Motor neuron (in vitro differentiated cells): ENCODE data around the gene FMNL2. TPM values are rescaled to one million over a fixed set of nuclear protein-coding genes. Genes with fewer than 3 reads are reported as not detected.
"Not testable (repeated sequence)": the region's sequence is repeated elsewhere in the genome, so short reads cannot be mapped to it uniquely, and the experiment has no call there.

ENCODE experiments used
- ATAC-seq, 8 experiments: fragments of 200-7000 bp; cut with Tn5 transposase; replicated peaks in 6 of 8; 2 replicates each; pipeline ENCODE4 v1.8.0; 2021; ENCODE audit warnings: mild to moderate bottlenecking in 8 of 8, moderate library complexity in 8 of 8
- H3K27ac ChIP-seq, 2 donors: fragments of 250-450 bp; sonication (Bioruptor Pico); 2 replicates each; pipeline ENCODE4 v1.9.0; 2021; ENCODE audit warnings: antibody characterized with exemption in 2 of 2, mild to moderate bottlenecking in 2 of 2, moderate library complexity in 1 of 2
- H3K4me1 ChIP-seq, 2 donors: fragments of 250-450 bp; sonication (Bioruptor Pico); replicated peaks in 1 of 2; 2 replicates each; pipeline ENCODE4 v1.6.1; 2021; ENCODE audit warnings: antibody characterized with exemption in 2 of 2, mild to moderate bottlenecking in 2 of 2, moderate library complexity in 1 of 2
- H3K4me3 ChIP-seq, 5 donors: fragments of 250-450 bp; sonication (Bioruptor Pico); 2 replicates each; pipeline ENCODE4 v1.9.0; 2021; ENCODE audit warnings: antibody characterized with exemption in 5 of 5, mild to moderate bottlenecking in 5 of 5, moderate library complexity in 4 of 5
- WGBS, 10 experiments: fragments of 450-650 bp; shearing (Covaris generic); methylation state at CpG; one replicate each; pipeline ENCODE4 v1.0.0; 2022; 5-methylcytosine and 5-hydroxymethylcytosine counted together
- in situ Hi-C, 9 experiments: fragments of 400-800 bp; cut with MboI; loops; one replicate each; pipeline ENCODE4 v1.15.0; 2021; ENCODE audit warnings: low sequenced_read_pairs in 9 of 9, low pct_unique_long_range_greater_than_20kb in 2 of 9; ENCODE audit not compliant: unreplicated experiment in 9 of 9
- total RNA-seq, 8 experiments: library from RNA; unstranded; fragments of 300-600 nt; gene quantifications; 2 replicates each; pipeline versions ENCODE4 v1.2.3 to v1.2.4, GENCODE V29; 2022

The FMNL2 gene
- total RNA-seq, 8 experiments from 2014 or later: 28.9 to 179 (median 64.2) TPM

GRCh38 chr2:152325126-152325525 lies 9.8 kb upstream of the FMNL2 start:
- in situ Hi-C loops: loop anchor here in 2 of 9 experiments (25.0 kb wide), 1 partner anchor 287 kb away; no protein-coding TSS in a partner anchor
- ATAC-seq, H3K4me1 ChIP-seq, H3K4me3 ChIP-seq, H3K27ac ChIP-seq: not testable (repeated sequence)
- WGBS, 10 experiments: 66 to 100% (median 91%) methylated on average over 1 to 5 of the region's 5 CpGs; no CpG with 5 or more reads in 4 of the 10 experiments

- ATAC-seq: no peak
- 70 to 100% (median 86%) methylated on average over 1 to 3 of the region's 3 CpGs; no CpG with 5 or more reads in 3 of the 10 experiments for WGBS, 10 experiments
- in situ Hi-C loops: loop anchor here in 2 of 9 experiments (25.0 kb wide), 1 partner anchor 286 kb away; no protein-coding TSS in a partner anchor
Observed at GRCh38 chr2:152326710-152327109, 8.3 kb upstream of the FMNL2 start.

DNA sequence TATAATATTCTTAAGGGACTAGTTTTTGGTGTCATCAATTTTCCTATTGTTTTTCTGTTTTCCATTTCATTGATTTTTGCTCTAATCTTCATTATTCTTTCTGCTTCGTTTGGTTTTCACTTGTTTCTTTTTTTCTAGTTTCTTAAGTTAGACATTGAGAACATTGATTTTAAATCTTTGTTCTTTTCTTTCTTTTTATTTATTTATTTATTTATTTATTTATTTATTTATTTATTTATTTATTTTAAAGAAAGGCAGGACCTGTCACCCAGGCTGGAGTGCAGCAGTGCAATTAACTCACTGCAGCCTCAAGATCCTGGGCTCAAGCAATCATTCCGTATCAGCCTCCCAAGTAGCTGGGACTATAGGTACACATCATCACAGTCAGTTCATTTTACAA lies 7.0 kb upstream of the FMNL2 start:
- in situ Hi-C loops: loop anchor here in 2 of 9 experiments (25.0 kb wide), 1 partner anchor 284 kb away; no protein-coding TSS in a partner anchor
- ATAC-seq: no peak
- no peak overlapping the region for H3K27ac ChIP-seq
- no peak overlapping the region for H3K4me3 ChIP-seq
- WGBS, 10 experiments: 57 to 93% (median 90%) methylated on average over 2 of the region's 2 CpGs
- no peaks in the 10 kb centered on the region for H3K4me1 ChIP-seq

More at GRCh38 chr2:152326710-152327109, 8.3 kb upstream of the FMNL2 start:
- H3K4me3 ChIP-seq: no peak overlapping the region
- no peak overlapping the region for H3K27ac ChIP-seq
- H3K4me1 ChIP-seq: no peaks in the 10 kb centered on the region

GRCh38 chr2:152330235-152330866 lies 4.6 kb upstream of the FMNL2 start:
- H3K4me3 ChIP-seq: no peak overlapping the region
- no peak overlapping the region for H3K27ac ChIP-seq
- ATAC-seq: no peak
- H3K4me1 ChIP-seq: no peaks in the 10 kb centered on the region
- in situ Hi-C loops: loop anchor here in 2 of 9 experiments (10.0 to 25.0 kb wide), 2 partner anchors 146 to 282 kb away; no protein-coding TSS in a partner anchor
- 57 to 100% (median 78%) methylated on average over 1 to 4 of the region's 4 CpGs; no CpG with 5 or more reads in 1 of the 10 experiments for WGBS, 10 experiments

DNA sequence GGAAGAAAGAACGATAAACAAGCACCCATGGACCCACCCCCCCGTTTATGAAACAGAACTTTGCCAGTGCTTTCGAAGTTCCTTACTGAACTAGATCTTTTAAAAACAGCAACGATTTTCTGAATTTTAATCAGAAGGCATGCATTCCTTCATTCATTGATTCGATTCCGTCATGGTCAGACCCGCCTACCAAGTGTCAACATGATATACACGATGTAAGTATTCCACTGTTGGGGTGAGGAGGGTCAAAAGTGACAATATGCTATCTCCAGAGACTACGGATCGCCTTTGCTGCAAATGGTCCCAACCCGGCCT lies 316 bp upstream of the FMNL2 start:
- in situ Hi-C loops: loop anchor here in 2 of 9 experiments (10.0 to 25.0 kb wide), 2 partner anchors 150 to 278 kb away; no protein-coding TSS in a partner anchor
- ATAC-seq: no peak
- no peak overlapping the region for H3K27ac ChIP-seq
- H3K4me1 ChIP-seq: peaks cover 8 to 16% of the 10 kb centered on the region in 2 donors
- peak overlapping the region; percentile 57 to 99 (median 87) for H3K4me3 ChIP-seq
- 0 to 27% (median 7%) methylated on average over 3 to 11 of the region's 11 CpGs; no CpG with 5 or more reads in 1 of the 10 experiments for WGBS, 10 experiments

- peak; percentile 2 to 35 (median 20) for ATAC-seq
- Histone ChIP-seq H3K4me3 (peak overlapping the region; percentile 57 to 99 (median 87)), H3K4me1 (peaks cover 8 to 16% of the 10 kb centered on the region in 2 donors), H3K27ac (peak overlapping the region; percentile 72 to 76)
- in situ Hi-C loops: loop anchor here in 2 of 9 experiments (10.0 to 25.0 kb wide), 2 partner anchors 151 to 277 kb away; no protein-coding TSS in a partner anchor
- WGBS, 10 experiments: 0% methylated on average over 7 to 9 of the region's 35 CpGs; no CpG with 5 or more reads in 8 of the 10 experiments
Observed at GRCh38 chr2:152335726-152336118, 748 bp downstream of the FMNL2 start.

- WGBS, 10 experiments: 0% methylated on average over 2 to 14 of the region's 42 CpGs; no CpG with 5 or more reads in 4 of the 10 experiments
- Histone ChIP-seq H3K4me1 (peaks cover 8 to 16% of the 10 kb centered on the region in 2 donors), H3K27ac (peak overlapping the region in 1 of 2 donors; percentile 76), H3K4me3 (peak overlapping the region; percentile 57 to 99 (median 87))
- ATAC-seq: peak; percentile 8 to 55 (median 14)
- in situ Hi-C loops: loop anchor here in 2 of 9 experiments (10.0 to 25.0 kb wide), 2 partner anchors 151 to 276 kb away; no protein-coding TSS in a partner anchor
Observed at GRCh38 chr2:152336119-152336853, 1.3 kb downstream of the FMNL2 start.

DNA sequence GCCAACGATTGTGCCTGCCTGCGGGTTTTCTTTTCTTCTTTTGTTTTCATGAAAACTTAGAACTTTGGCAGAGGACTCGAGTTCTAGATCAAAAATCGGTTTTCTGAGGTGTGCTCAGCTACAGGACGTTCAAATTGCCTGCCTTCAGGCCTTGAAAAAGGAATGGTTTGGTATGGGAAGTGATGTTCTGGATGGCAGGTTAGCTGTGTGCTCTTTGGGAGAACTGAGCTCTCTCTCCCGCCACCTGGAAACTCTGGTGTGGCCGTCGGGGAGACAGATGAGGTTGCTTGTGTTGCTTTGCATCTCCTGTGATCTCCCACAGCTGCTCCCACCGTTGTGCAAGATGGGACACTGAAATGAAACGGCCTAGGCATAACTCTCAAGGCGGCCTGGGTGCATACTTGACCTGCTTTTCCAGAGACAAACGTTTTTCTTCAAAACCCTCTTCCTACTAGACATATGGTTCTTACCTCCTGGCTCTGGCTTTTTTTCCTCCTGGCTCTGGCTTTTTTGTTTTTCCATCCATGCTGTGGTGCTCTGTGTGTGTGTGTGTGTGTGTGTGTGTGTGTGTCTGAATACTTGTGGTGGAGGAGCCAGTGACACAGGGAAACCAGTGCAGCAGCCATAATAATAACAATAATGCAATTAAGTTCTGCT lies 2.0 kb downstream of the FMNL2 start:
- 0 to 40% (median 3%) methylated on average over 1 to 8 of the region's 12 CpGs; no CpG with 5 or more reads in 3 of the 10 experiments for WGBS, 10 experiments
- H3K27ac ChIP-seq: peak overlapping the region in 1 of 2 donors; percentile 76
- peaks cover 8 to 16% of the 10 kb centered on the region in 2 donors for H3K4me1 ChIP-seq
- in situ Hi-C loops: loop anchor here in 2 of 9 experiments (10.0 to 25.0 kb wide), 2 partner anchors 152 to 275 kb away; no protein-coding TSS in a partner anchor
- peak in 2 of 8 experiments; percentile 1 to 3 for ATAC-seq
- H3K4me3 ChIP-seq: peak overlapping the region; percentile 57 to 99 (median 87)

DNA sequence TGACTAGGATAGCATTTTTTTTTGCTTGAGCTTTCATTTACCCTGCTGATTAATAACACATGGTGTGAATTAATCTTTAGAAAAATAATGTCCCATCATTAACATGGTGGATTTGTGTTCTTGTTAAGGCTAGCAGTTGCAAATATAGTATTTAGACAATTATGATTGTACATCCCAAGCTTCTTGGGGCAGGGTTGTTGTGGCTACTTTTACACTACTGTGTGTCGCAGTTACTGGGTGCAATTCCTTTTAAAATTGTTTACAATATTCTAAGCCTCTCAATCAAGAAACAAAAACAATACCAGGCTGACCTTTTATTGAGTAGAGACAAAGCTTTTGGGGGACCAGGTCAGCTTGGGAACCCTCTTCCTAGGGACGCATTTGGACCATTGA lies 2.5 kb downstream of the FMNL2 start:
- no peak for ATAC-seq
- Histone ChIP-seq H3K4me1 (peaks cover 8 to 16% of the 10 kb centered on the region in 2 donors), H3K27ac (no peak overlapping the region), H3K4me3 (peak overlapping the region; percentile 57 to 99 (median 87))
- in situ Hi-C loops: loop anchor here in 2 of 9 experiments (10.0 to 25.0 kb wide), 2 partner anchors 153 to 275 kb away; no protein-coding TSS in a partner anchor
- 40 to 100% (median 55%) methylated on average over 1 to 2 of the region's 2 CpGs; no CpG with 5 or more reads in 2 of the 10 experiments for WGBS, 10 experiments

GRCh38 chr2:152339556-152340286 lies 4.7 kb downstream of the FMNL2 start:
- no peak overlapping the region for H3K27ac ChIP-seq
- ATAC-seq: no peak
- H3K4me1 ChIP-seq: peaks cover 8 to 16% of the 10 kb centered on the region in 2 donors
- WGBS, 10 experiments: 80 to 100% (median 100%) methylated on average over 1 to 2 of the region's 2 CpGs; no CpG with 5 or more reads in 5 of the 10 experiments
- in situ Hi-C loops: loop anchor here in 2 of 9 experiments (10.0 to 25.0 kb wide), 2 partner anchors 155 to 273 kb away; no protein-coding TSS in a partner anchor
- H3K4me3 ChIP-seq: no peak overlapping the region

DNA sequence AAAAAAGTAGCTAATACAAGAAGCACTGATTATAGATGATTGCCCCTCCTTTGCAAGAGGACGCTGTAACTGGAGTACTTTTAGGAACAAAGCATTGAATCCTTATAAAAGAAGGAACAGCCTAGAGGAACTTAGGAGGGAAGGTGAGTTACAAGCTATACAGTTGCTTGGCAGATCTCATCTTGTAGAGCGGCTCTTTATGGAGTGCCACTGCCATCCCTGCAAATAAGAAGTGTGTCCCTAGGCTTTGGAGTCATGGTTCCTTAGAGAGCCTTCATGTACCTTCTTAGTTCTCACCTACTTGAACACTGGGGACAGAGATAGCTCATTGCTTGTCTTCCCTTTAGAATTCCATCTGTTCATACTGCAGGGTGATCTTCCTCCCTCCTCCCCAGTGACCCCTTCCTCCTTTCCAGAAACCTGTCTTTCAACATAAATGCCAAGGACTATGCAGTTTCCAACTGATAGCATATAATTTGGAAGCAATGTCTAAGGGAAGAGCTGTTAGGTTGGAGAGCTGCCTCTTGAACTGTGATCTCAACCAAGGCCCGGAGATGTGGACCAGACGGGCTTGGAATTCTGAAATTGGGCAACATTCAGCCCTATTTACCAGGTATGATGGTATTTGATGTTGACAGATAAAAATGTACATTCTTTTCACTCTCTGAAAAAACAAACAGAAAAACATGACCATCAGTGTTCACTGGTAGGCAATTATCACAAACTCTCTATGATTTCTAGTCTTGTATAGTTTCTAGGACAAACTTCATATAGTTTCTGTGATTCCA lies 7.5 kb downstream of the FMNL2 start:
- H3K27ac ChIP-seq: no peak overlapping the region
- ATAC-seq: no peak
- H3K4me1 ChIP-seq: peaks cover 8 to 12% of the 10 kb centered on the region in 2 donors
- H3K4me3 ChIP-seq: no peak overlapping the region
- in situ Hi-C loops: loop anchor here in 2 of 9 experiments (25.0 kb wide), 1 partner anchor 270 kb away; no protein-coding TSS in a partner anchor
- 94 to 100% (median 100%) methylated on average over 1 to 4 of the region's 4 CpGs; no CpG with 5 or more reads in 1 of the 10 experiments for WGBS, 10 experiments
